Thyroid gland (tissue), 4 donors: Measurements from ENCODE around the gene ZNF804A. TPM values are rescaled to one million over a fixed set of nuclear protein-coding genes. Genes with fewer than 3 reads are reported as not detected.

ENCODE experiments used
- DNase-seq, 2 donors: peaks; one replicate each; pipeline ENCODE4 v3.0.0-alpha.2; 2019
- H3K27ac ChIP-seq, 3 donors: fragments of 200-600 bp; sonication (generic); 1 replicate in 2 of 3; 2 replicates in 1 of 3; pipeline ENCODE4 v1.5.1; 2016 to 2019; ENCODE audit warnings: mild to moderate bottlenecking in 1 of 3, moderate library complexity in 1 of 3
- H3K27me3 ChIP-seq: fragments of 200-600 bp; sonication (generic); one replicate; pipeline ENCODE4 v1.5.1; 2019
- H3K36me3 ChIP-seq, 2 donors: fragments of 200-600 bp; sonication (generic); one replicate each; pipeline ENCODE4 v1.5.1; 2016 to 2019
- H3K4me1 ChIP-seq, 2 donors: fragments of 200-600 bp; sonication (generic); one replicate each; pipeline ENCODE4 v1.5.1; 2017 to 2019
- H3K4me3 ChIP-seq, 3 donors: fragments of 200-600 bp; sonication (generic); replicated peaks in 1 of 3; 1 replicate in 2 of 3; 2 replicates in 1 of 3; pipeline ENCODE4 v1.5.1; 2016; ENCODE audit warnings: mild to moderate bottlenecking in 1 of 3
- H3K9me3 ChIP-seq: fragments of 200-600 bp; sonication (generic); one replicate; pipeline ENCODE4 v1.5.1; 2017
- POLR2A ChIP-seq, 2 donors: fragments of 450-650 bp; IDR thresholded peaks; one replicate each; pipeline ENCODE4 v1.6.1; 2017; ENCODE audit warnings: antibody characterized with exemption in 2 of 2, mild to moderate bottlenecking in 2 of 2, moderate library complexity in 1 of 2
- WGBS, 2 donors: methylation state at CpG; one replicate each; pipeline ENCODE4 v1.1.5; 2017; 5-methylcytosine and 5-hydroxymethylcytosine counted together
- intact Hi-C: fragments of 100-400 bp; cut with DNase I; formaldehyde crosslinking; loops from one replicate; pipeline ENCODE4 v1.15.1; 2023
- total RNA-seq, 4 donors: library from RNA; depleted of rRNA; stranded (reverse); fragments of >200 nt; gene quantifications; one replicate each; pipeline ENCODE4 v1.2.3, GENCODE V29; 2016
- TF ChIP-seq, protein P1 (sequence below), 6 experiments: fragments of 200-600 bp in 3 of 6; fragments of 450-650 bp in 3 of 6; sonication (generic) in 3 of 6; IDR thresholded peaks; one replicate each; pipeline ENCODE4 v1.5.1; 2016 to 2019; ENCODE audit warnings: antibody characterized with exemption in 6 of 6, mild to moderate bottlenecking in 2 of 6, inconsistent platforms in 1 of 6, moderate library complexity in 1 of 6

Gene ZNF804A
- total RNA-seq, 4 donors from 2014 or later = 0.49 to 1.2 TPM; not detected in 2

DNA sequence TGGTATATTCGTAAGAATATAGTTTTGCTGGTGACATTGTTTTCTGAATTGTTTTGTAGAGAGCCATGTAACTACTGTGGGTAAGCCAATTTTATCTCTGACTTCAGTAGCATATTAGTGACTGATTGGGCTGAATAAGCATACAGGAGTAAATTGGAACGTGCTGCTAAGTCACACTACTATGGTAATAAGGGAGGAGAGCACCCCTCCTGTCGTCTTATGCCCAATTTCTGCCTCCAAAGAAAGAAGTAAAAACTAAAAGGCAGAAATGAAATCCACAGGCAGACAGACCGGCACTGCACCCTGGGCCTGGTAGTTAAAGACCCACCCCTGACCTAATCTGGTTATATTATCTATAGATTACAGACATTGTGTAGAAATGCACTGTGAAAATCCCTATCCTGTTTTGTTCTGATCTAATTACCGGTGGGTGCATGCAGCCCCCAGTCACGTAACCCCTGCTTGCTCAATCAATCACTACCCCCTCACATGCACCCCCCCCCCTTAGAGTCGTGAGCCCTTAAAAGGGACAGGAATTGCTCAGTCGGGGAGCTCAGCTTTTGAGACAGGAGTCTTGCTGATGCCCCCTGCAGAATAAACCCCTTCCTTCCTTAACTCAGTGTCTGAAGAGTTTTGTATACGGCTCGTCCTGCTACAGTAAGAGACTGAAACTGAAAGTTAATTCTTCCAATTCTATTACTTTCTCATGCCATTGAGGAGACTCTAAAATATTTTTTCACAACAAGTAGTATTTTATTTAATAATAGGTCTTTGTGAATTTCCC, 167.0 kb downstream of the ZNF804A start:
- intact Hi-C loops = no loop called here
- DNase-seq = no peak
- H3K4me1 ChIP-seq = no peaks in the 10 kb centered on the region
- H3K27me3 ChIP-seq = no peaks in the 10 kb centered on the region
- no peaks in the 10 kb centered on the region for H3K36me3 ChIP-seq
- WGBS, 2 donors = 84 to 85% methylated on average over 10 of the region's 10 CpGs
- no peaks in the 10 kb centered on the region for H3K9me3 ChIP-seq
- no peak overlapping the region for H3K27ac ChIP-seq
- TF ChIP-seq, protein P1, sequence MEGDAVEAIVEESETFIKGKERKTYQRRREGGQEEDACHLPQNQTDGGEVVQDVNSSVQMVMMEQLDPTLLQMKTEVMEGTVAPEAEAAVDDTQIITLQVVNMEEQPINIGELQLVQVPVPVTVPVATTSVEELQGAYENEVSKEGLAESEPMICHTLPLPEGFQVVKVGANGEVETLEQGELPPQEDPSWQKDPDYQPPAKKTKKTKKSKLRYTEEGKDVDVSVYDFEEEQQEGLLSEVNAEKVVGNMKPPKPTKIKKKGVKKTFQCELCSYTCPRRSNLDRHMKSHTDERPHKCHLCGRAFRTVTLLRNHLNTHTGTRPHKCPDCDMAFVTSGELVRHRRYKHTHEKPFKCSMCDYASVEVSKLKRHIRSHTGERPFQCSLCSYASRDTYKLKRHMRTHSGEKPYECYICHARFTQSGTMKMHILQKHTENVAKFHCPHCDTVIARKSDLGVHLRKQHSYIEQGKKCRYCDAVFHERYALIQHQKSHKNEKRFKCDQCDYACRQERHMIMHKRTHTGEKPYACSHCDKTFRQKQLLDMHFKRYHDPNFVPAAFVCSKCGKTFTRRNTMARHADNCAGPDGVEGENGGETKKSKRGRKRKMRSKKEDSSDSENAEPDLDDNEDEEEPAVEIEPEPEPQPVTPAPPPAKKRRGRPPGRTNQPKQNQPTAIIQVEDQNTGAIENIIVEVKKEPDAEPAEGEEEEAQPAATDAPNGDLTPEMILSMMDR (IDR thresholded peaks at IDR 0.05) = no peak
- no peak for TF ChIP-seq POLR2A (IDR thresholded peaks at IDR 0.05)
- no peak overlapping the region for H3K4me3 ChIP-seq

DNA sequence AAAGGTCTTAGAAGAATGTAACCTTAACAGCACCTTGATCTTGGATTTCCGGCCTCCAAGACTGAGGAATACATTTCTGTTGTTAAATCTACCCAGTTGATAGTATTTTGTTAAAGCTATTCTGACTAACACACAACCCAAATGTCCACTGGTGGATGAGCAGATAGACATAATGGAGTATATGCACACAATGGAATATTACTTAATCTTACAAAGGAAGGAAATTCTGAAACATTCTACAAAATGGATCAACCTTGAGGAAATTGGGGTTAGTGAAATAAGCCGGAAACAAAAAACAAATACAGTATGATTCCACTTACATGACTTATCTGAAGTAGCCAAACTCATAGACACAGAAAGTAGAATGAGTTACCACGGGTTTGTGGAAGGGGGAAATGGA, 168.7 kb downstream of the ZNF804A start:
- no peaks in the 10 kb centered on the region for H3K4me1 ChIP-seq
- WGBS, 2 donors = 75 to 96% methylated on average over 3 of the region's 3 CpGs
- no peak overlapping the region for H3K27ac ChIP-seq
- no peaks in the 10 kb centered on the region for H3K27me3 ChIP-seq
- no peaks in the 10 kb centered on the region for H3K36me3 ChIP-seq
- DNase-seq = no peak
- no peak for TF ChIP-seq POLR2A (IDR thresholded peaks at IDR 0.05)
- TF ChIP-seq, protein P1 (IDR thresholded peaks at IDR 0.05) = no peak
- intact Hi-C loops = no loop called here
- H3K4me3 ChIP-seq = no peak overlapping the region
- no peaks in the 10 kb centered on the region for H3K9me3 ChIP-seq

- Histone ChIP-seq H3K36me3 (no peaks in the 10 kb centered on the region), H3K27ac (no peak overlapping the region), H3K27me3 (no peaks in the 10 kb centered on the region), H3K4me3 (no peak overlapping the region), H3K4me1 (no peaks in the 10 kb centered on the region), H3K9me3 (no peaks in the 10 kb centered on the region)
- intact Hi-C loops = no loop called here
- DNase-seq = no peak
- TF ChIP-seq, protein P1 (IDR thresholded peaks at IDR 0.05) = no peak
- no peak for TF ChIP-seq POLR2A (IDR thresholded peaks at IDR 0.05)
- 26 to 39% methylated on average over 2 of the region's 2 CpGs for WGBS, 2 donors
Observed at GRCh38 chr2:184769023-184769422, 170.7 kb downstream of the ZNF804A start.

- Histone ChIP-seq H3K4me3 (no peak overlapping the region), H3K27me3 (no peaks in the 10 kb centered on the region), H3K4me1 (no peaks in the 10 kb centered on the region), H3K27ac (no peak overlapping the region), H3K36me3 (no peaks in the 10 kb centered on the region), H3K9me3 (no peaks in the 10 kb centered on the region)
- TF ChIP-seq, protein P1 (IDR thresholded peaks at IDR 0.05) = no peak
- no peak for TF ChIP-seq POLR2A (IDR thresholded peaks at IDR 0.05)
- intact Hi-C loops = no loop called here
- 85 to 92% methylated on average over 1 of the region's 1 CpG for WGBS, 2 donors
- DNase-seq = no peak
Observed at GRCh38 chr2:184769686-184770085, 171.4 kb downstream of the ZNF804A start.

DNA sequence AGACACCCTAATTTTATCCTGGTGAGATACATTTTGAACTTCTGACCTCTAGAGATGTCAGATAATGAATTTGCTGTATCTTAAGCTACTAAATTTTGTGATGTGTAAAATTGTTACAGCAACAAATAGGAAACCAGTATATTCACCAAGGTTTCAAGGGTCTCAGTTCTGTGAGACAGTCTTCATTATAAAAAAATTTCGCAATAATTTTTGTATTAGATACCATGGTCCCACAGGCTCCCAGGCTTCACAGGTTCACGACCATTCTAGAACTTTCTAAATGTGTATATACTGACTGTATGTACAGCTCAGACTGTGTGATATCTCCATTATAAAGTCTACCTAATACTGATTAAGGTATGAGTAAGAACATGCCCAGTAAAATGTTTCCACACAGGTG, 181.4 kb downstream of the ZNF804A start:
- 94 to 95% methylated on average over 2 of the region's 2 CpGs for WGBS, 2 donors
- Histone ChIP-seq H3K9me3 (no peaks in the 10 kb centered on the region), H3K4me3 (no peak overlapping the region), H3K4me1 (no peaks in the 10 kb centered on the region), H3K36me3 (no peaks in the 10 kb centered on the region), H3K27ac (no peak overlapping the region), H3K27me3 (no peaks in the 10 kb centered on the region)
- no peak for TF ChIP-seq POLR2A (IDR thresholded peaks at IDR 0.05)
- TF ChIP-seq, protein P1 (IDR thresholded peaks at IDR 0.05) = no peak
- no peak for DNase-seq
- intact Hi-C loops = no loop called here
